Uterus (tissue), 4 donors: ENCODE measurements around the gene THAP3. TPM values are rescaled to one million over a fixed set of nuclear protein-coding genes. Genes with fewer than 3 reads are reported as not detected.

Experiments used
- DNase-seq, 2 donors: peaks; one replicate each; pipeline ENCODE4 v3.0.0-alpha.2; 2019 to 2020
- H3K27ac ChIP-seq, 2 donors: fragments of 200-600 bp; sonication (generic); 1 replicate in 1 of 2; 2 replicates in 1 of 2; pipeline ENCODE4 v1.5.1; 2016 to 2018
- H3K27me3 ChIP-seq, 2 donors: fragments of 200-600 bp; sonication (generic); one replicate each; pipeline ENCODE4 v1.5.1; 2018 to 2019; ENCODE audit warnings: control low read depth in 1 of 2
- H3K36me3 ChIP-seq, 2 donors: fragments of 200-600 bp; sonication (generic); one replicate each; pipeline ENCODE4 v1.5.1; 2019; ENCODE audit warnings: control low read depth in 1 of 2
- H3K4me1 ChIP-seq, 2 donors: fragments of 200-600 bp; sonication (generic); one replicate each; pipeline ENCODE4 v1.5.1; 2018 to 2019; ENCODE audit warnings: control low read depth in 1 of 2
- H3K4me3 ChIP-seq, 2 donors: fragments of 200-600 bp; sonication (generic); 1 replicate in 1 of 2; 2 replicates in 1 of 2; pipeline ENCODE4 v1.5.1; 2018 to 2019; ENCODE audit warnings: mild to moderate bottlenecking in 1 of 2
- H3K9me3 ChIP-seq, 2 donors: fragments of 200-600 bp; sonication (generic); one replicate each; pipeline ENCODE4 v1.5.1; 2019; ENCODE audit warnings: control low read depth in 1 of 2
- CTCF ChIP-seq, 4 experiments: fragments of 200-600 bp in 2 of 4; fragments of 450-650 bp in 2 of 4; sonication (generic) in 2 of 4; IDR thresholded peaks; one replicate each; pipeline ENCODE4 v1.5.1; 2016 to 2019; ENCODE audit warnings: antibody characterized with exemption in 4 of 4, mild to moderate bottlenecking in 2 of 4, moderate library complexity in 1 of 4
- POLR2A ChIP-seq, 2 donors: fragments of 450-650 bp; IDR thresholded peaks; one replicate each; pipeline ENCODE4 v1.6.1; 2016; ENCODE audit warnings: antibody characterized with exemption in 2 of 2, mild to moderate bottlenecking in 1 of 2, moderate library complexity in 1 of 2
- intact Hi-C: fragments of 100-400 bp; cut with DNase I; formaldehyde crosslinking; loops from one replicate; pipeline ENCODE4 v1.15.1; 2023; ENCODE audit warnings: low total_unique reads
- total RNA-seq, 4 donors: library from RNA; depleted of rRNA in 3 of 4; stranded (reverse); fragments of >200 nt in 3 of 4; gene quantifications; one replicate each; pipeline versions ENCODE4 v1.1.0 to v1.2.4, GENCODE V29; 2014 to 2023
- donor health status: DM: yes; HTN: yes; CAD: no.

Gene THAP3
- total RNA-seq, 4 donors from 2014 or later: 19.1 to 23.9 (median 21.9) TPM

- Histone ChIP-seq H3K36me3 (no peaks in the 10 kb centered on the region), H3K4me3 (peak overlapping the region; percentile 69 to 85), H3K27ac (peak overlapping the region; percentile 91 to 94), H3K4me1 (peaks cover 0 to 9% of the 10 kb centered on the region in 2 donors), H3K9me3 (no peaks in the 10 kb centered on the region), H3K27me3 (no peaks in the 10 kb centered on the region)
- DNase-seq: no peak
- intact Hi-C loops: no loop called here
- TF ChIP-seq CTCF (IDR thresholded peaks at IDR 0.05) (no peak), POLR2A (IDR thresholded peaks at IDR 0.05) (no peak)
These were observed 44.5 kb upstream of the THAP3 start for GRCh38 chr1:6580119-6580592.

GRCh38 chr1:6580593-6581409, 43.9 kb upstream of the THAP3 start:
- intact Hi-C loops: no loop called here
- no peak for DNase-seq
- Histone ChIP-seq H3K4me3 (peak overlapping the region; percentile 69 to 85), H3K27ac (peak overlapping the region; percentile 91 to 94), H3K27me3 (no peaks in the 10 kb centered on the region), H3K4me1 (peaks cover 0 to 9% of the 10 kb centered on the region in 2 donors), H3K9me3 (no peaks in the 10 kb centered on the region), H3K36me3 (no peaks in the 10 kb centered on the region)
- TF ChIP-seq CTCF (IDR thresholded peaks at IDR 0.05): no peak
- TF ChIP-seq POLR2A (IDR thresholded peaks at IDR 0.05): no peak

GRCh38 chr1:6581561-6582305, 42.9 kb upstream of the THAP3 start:
- H3K36me3 ChIP-seq: no peaks in the 10 kb centered on the region
- H3K27me3 ChIP-seq: no peaks in the 10 kb centered on the region
- H3K9me3 ChIP-seq: no peaks in the 10 kb centered on the region
- no peak for DNase-seq
- intact Hi-C loops: no loop called here
- H3K4me3 ChIP-seq: no peak overlapping the region
- no peak overlapping the region for H3K27ac ChIP-seq
- no peak for TF ChIP-seq POLR2A (IDR thresholded peaks at IDR 0.05)
- TF ChIP-seq CTCF (IDR thresholded peaks at IDR 0.05): no peak
- peaks cover 0 to 9% of the 10 kb centered on the region in 2 donors for H3K4me1 ChIP-seq

- intact Hi-C loops: no loop called here
- Histone ChIP-seq H3K27me3 (no peaks in the 10 kb centered on the region), H3K4me3 (no peak overlapping the region)
These were observed 42.3 kb upstream of the THAP3 start for GRCh38 chr1:6582370-6582769.

More at GRCh38 chr1:6582370-6582769, 42.3 kb upstream of the THAP3 start:
- Histone ChIP-seq H3K9me3 (no peaks in the 10 kb centered on the region), H3K36me3 (no peaks in the 10 kb centered on the region), H3K27ac (no peak overlapping the region), H3K4me1 (peaks cover 0 to 9% of the 10 kb centered on the region in 2 donors)
- no peak for DNase-seq
- TF ChIP-seq POLR2A (IDR thresholded peaks at IDR 0.05) (no peak), CTCF (IDR thresholded peaks at IDR 0.05) (no peak)
